Activated CD4-positive, alpha-beta T cell treated with anti-CD3 and anti-CD28 coated beads, Interleukin-2, Interleukin-4, amounts not matched to agents 100 ng/mL and 50 ng/mL, durations not matched to agents 16 hours and 8 hours (primary cell): Measurements from ENCODE around the gene MAP2K2.

Experiments
- DNase-seq: peaks from one replicate; pipeline ENCODE4 v3.0.0-alpha.2; 2020; ENCODE audit warnings: low spot score

MAP2K2 gene

DNA sequence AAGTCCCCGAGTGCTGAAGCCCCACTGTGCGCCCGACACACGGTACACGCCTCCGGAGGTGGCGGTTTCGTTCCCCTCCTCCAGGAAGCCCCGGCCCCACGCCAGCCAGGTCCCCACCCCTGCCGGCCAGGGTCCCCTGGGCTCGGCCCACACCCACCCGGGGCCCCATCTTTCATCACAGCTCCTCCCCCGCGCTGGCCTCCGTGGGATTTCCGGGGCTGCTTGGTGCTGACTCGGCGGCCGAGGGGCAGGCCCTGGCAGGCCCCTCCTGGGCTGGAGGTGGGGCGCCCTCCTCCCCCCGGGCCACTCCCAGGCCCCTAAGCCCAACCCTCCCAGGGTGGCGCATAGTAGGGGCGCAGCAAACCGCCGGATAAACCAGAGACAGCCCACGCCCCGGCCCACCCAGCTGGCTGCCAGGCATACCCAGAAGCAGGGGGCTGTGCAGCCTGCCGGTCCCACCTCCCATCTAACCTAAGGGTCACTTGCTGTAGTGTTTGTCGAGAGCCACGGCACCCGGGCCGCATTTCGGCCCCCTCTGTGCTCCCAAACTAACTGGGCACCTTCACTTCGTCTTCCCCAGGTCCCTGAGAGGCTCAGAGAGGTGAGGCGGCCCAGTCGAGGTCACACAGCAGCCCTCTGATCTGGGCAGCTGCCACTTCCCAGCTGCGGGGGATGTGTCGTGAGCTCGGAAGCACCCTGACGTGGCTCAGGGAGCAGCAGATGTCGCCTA is 63.9 kb downstream of the MAP2K2 start:
- no peak for DNase-seq

DNA sequence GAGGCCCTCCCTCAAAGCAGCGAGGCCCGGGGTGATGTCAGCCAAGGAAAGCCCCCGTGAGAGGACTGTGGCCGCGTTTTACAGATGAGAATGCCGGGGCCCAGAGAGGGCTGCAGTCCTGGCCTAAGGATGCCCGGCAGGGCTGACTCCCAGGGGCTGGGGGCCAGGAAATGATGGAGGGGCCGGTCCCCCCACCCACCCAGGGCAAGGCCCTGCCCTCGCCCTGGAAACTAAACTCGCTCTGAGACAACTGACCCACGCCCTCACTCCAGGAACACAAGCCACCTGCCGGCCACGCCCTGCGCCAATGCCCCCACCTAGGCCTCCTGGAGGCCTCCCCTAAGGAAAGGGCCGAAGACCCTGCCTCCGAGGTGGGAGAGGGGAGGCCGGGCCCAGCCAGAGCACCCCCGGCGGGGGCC is 64.5 kb downstream of the MAP2K2 start:
- DNase-seq, result no peak

DNA sequence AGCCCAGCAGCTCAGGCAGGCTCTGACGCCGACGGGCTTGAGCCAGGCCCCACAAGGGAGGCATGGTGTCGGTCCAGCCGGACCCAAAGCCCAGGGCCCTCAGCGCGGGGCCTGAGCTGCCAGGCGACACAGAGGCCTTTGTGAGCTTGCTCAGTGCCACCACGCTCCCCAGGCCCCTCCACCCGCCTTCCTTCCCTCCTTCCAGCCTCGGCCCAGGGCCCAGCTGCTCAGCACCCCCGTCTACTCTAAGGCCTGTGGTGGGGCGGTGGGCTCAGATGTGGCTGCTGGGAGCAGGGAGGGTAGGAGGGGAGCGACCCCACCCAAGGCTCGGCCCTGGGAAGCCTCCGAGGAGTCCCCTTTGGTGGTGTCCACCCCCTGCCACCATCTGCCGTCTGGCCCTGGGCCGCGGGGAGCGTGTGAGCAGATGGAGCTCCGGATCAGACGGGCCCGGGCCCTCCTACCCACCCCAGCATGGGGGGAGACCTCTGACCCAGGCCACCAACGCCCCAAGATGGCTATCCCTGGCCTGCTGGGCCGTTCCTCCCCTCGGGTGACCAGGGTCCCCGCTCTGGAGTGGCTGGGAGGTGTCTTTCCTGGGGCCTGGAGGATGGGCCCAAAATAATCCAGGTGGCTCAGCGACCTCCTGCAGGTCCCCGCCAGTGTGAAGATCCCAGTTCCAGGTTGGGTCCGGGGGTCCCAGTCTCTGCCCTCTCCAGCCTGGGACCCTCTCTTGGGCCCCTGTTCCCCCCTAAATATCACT is 65.0 kb downstream of the MAP2K2 start:
- no peak for DNase-seq

DNA sequence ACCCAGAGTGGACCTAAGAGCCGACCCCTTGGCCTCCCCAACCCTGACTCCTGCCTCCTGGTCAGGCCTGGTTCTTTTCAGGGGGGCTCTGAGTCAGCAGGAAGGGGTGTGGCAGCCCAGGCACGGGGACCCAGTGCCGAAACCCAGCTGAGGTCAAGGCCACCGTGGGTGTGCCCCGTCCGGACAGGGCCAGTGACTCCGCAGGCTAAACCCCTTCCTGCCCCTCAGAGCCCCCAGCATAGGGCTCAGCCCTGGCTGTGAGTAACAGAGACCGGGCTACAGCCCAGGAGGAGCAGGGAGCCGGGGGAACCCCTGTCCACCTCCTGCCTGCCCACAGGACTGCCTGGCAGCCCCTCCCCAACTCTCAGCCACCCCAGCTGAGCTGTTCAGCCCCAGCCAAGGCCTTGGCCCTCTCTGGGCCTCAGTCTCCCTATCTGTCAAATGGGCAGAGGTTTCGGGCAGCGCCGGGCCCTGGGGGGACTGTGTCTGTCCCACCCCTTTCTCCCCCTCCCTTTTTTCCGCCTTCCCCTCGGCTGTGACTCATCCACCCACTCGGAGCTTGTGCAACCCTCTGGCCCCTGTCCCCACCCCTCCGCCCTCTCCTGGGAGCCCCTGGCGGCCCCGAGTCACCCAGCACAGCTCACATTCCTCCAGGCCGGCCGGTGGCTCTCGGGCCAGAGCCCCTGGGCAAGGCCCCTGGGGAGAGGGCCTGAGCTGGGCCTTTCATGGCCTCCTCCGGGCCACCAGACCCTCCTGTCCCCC is 65.8 kb downstream of the MAP2K2 start:
- DNase-seq, result no peak

DNA sequence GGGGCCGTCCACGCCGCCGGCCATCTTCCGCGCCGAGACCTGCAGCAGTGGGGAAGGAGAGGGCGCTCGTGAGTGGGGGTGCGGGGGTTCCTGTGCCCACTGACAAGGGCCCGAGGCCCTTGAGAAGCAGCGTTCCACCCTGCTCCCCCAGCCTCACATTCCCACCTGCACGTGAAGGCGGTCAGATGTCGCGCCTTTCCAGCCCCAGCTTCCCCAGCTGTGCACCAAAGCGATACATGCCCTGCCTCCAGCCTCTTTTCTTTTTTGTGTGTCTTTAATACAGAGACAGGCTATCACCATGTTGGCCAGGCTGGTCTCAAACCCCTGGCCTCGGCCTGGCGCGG is 68.7 kb downstream of the MAP2K2 start:
- no peak for DNase-seq

DNA sequence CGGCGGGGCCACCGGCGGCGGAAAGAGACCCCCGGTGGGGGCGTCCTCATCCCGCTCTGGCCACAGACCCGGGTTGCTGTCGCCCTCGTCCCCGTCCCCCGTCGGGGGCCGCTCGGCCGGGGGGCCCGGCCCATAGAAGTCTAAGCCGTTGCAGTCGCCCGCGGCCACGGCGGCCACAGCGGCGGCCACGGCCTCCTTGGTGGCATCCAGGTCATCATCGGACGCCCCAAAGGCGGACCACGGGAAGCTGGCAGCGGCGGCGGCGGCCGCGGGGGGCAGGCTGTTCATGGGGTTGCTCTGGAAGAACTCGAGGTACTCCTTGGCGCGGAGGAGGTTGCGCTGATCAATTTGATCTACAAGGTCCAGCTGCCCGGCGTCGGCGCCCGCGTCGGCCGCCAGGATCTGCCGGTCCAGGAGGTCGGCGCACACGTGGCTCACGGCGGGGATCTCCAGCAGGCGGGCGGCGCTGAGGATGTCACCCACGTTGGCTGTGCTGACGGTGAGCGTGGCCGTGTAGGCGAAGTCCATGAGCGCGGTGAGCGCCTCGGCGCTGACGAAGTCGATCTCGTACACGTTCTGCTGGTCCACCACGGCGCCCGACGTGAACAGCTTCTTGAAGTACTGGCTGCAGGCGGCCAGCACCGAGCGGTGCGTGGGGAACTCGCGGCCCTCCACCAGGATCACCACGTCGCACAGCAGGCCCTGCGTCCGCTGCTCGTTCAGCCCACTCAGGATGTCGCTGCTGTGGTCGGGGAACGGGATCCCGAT is 69.3 kb downstream of the MAP2K2 start:
- no peak for DNase-seq

DNA sequence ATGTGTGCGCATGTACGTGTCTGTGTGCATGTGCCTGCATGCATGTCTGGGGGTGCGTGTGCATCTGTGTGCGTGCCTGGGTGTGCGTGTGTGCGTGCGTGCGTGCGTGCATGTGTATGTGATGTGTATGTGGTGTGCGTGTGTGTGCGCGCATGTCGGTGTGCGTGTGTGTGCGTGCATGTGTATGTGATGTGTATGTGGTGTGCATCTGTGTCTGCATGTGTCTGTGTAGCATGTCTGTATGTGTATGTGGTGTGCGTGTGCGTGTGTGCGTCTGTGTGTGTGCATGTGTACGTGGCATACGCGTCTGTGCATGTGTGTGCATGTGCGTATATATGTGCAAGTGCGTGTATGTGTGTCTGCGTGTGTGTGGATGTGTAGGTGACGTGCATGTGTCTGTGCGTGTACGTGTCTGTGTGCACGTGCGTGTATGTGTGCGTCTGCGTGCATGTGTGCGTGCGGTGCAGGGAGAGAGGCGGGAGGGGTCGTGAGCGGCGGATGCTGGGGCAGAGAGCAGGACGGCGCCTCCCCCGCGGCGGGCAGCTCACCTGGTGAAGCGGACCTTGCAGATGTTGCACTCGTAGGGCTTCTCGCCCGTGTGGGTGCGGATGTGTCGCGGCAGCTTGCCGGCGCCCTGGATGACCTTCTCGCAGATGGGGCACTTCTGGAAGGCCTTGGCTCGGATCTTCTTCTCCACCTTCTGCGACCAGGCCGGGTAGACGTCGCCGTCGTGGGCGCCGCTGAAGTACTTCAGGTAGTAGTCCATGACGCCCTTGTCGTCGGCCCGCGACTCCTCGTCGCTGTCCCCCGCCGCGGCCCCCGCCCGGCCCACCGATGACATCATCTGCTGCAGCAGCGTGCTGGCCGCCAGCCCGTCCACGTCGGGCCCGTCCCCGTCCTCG is 70.2 kb downstream of the MAP2K2 start:
- DNase-seq, result no peak

DNA sequence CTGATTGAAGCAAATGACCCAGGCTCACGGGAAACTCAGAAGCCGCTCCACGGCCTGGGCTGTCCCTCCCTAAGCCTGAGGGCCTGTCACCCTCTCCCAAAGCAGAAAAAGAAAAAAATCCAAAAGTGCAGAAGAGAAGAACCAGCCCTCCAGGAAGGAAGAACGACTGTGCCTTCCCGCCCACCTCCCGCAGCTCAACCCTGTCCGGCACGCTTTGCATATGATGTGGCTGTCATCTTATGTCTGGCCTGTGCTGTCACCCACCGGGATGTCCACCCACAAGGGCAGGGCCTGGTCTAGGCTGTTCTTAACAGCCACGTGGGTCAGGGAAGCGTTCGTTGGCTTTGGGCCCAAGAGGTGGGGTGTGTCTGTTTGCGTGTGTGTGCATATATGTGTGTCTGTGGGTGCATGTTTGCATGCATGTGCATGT is 70.9 kb downstream of the MAP2K2 start:
- DNase-seq, result no peak

DNA sequence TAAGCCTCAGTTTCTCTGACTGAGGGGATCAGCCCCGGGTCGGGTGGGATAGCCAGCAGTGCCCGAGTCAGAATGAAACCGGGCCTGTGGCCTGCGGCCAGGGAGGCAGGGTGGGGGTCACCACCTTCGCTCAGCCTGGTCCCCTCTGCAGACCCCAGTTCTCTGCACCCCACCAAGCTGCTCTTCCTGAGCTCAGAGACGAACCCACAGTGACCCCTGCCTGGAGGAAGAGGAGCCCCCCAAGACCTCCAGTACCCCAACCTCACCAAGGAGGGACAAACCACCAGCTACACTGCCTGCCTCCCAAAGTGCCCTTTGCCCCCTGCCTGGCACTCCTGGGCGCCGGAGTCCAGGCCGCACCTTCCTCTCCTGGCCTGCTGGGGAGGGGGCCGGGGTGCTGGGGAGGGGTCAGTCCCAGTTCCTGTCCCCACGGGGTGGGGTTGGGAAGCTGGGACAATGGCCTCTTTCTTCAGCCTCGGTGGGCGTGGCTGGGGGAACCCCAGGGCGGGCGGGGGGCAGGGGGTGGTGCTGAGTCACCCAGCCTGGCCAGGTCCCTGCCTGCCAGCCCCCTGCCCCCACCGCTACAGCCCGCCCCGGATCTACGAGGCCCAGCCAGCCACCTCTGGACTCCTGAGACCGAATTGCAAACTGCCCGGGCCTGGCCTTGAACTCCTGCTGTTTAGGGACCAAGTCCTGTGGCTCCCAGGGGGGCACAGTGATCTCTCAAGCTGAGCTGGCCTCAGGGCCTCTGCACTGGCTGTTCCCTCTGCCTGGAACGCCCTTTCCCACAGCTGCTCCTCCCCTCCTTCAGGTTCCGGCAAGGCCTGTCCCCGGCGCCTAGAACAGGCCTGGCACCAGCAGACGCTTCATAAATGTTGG is 71.6 kb downstream of the MAP2K2 start:
- no peak for DNase-seq

DNA sequence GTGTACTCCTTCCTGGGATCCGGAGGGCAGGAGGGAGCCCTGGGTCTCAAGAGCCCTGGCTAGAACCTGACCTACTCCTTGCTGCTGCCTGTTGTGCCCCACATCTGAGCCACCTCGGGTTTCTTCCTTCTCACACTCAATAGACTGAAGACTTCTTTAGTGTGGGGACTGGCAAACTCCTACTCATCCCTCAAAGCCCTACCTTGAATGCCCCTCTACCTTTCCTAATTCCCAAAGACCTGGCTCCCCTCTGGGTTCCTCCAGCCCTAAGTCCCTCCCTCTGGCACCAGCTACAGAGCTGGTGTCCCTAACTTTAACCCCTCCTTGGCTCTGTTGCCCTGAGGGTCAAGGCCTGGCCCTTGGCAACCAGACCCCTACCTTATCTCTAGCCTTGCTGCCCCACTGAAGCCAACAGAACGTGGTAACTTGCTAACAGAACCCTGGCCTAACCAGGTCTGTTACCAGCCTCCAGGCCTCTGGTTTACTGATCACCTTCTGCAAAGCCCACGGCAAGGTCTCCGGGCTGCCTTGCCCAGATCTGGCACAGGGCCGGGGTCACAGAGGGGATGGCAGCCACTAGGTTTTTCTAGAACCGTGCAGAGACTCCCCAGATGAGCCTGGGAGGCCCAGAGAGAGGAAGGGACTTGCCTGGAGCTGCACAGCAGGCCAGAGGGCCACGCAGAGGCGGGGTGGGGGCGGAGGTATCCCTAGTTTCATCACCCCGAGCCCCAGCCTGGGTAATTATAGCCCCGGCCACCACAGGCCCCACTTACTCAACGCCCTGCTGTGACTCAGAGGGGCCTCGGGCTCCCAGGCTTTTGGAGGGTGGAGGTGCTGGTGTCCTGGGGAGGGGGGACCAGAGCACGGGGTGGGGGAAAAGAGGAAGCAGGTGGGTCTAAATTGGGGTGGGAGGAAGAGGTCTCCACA is 72.5 kb downstream of the MAP2K2 start:
- no peak for DNase-seq

DNA sequence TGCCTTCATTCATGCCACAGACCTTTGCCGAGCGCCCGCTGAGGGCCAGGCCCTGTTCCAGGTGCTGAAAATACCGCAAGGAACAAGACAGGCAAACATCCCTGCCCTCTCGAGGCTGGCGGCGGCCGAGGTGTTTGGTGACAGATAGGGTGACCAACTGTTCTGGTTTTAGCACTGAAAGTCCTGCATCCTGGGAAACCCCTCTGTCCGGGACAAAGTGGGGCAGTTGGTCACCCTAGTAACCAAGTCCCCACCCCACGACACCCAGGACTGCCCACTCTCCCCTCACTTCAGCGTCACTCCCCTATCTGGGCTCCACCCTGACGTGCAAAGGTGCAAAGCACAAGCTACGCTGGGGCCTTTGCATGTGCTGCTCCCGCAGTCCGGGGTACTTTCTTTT is 74.5 kb downstream of the MAP2K2 start:
- DNase-seq, result no peak

DNA sequence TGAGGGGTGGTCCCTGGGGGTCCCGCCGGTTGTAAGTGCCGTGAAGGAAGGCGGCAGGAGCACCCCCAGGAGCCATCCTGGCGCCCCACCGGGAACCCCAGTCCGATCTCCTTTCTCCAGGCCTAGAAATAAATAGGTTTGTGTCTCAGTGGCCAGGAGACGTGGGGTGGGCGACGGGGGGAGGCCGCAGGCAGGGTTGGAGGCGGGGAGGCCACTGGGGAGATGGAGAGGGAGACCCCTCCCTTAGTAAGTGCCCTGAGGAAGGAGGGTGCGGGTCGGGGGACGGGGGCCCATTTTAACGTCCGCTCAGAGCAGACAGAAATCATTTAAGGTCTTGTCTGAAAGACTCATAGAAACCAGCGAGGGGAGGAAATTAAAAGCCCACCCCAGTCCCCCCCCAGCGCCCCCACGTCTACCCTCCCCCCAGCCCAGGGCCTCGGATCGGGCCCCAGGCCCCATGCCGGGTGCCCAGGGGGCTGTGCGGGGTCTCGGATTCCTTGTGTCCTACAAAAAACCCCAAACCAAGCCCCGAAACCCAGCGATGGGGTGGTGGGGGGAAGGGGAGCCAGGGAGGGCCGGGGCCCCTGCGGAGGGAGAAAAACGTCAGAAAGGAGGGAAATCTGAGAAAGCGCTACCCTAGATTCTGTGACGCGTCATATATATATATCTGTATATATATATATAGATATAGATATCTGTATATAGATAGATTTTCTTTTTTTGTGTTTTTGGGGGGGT is 76.8 kb downstream of the MAP2K2 start:
- no peak for DNase-seq

DNA sequence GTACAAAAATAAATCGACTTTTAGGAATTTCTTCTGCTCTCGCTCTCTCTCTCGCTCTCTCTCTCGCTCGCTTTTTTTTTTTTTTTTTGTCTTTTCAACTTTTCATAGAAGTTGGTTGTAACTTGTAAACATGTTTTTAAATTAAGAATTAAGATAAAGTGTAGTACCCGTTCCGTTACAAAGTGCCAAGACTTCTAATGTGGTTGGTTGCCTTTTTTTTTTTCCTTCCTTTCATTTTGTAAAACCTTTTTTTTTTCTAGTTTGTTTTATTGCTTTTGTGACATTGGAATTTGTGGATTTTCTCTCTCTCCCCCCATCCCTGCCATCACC is 77.6 kb downstream of the MAP2K2 start:
- no peak for DNase-seq

DNA sequence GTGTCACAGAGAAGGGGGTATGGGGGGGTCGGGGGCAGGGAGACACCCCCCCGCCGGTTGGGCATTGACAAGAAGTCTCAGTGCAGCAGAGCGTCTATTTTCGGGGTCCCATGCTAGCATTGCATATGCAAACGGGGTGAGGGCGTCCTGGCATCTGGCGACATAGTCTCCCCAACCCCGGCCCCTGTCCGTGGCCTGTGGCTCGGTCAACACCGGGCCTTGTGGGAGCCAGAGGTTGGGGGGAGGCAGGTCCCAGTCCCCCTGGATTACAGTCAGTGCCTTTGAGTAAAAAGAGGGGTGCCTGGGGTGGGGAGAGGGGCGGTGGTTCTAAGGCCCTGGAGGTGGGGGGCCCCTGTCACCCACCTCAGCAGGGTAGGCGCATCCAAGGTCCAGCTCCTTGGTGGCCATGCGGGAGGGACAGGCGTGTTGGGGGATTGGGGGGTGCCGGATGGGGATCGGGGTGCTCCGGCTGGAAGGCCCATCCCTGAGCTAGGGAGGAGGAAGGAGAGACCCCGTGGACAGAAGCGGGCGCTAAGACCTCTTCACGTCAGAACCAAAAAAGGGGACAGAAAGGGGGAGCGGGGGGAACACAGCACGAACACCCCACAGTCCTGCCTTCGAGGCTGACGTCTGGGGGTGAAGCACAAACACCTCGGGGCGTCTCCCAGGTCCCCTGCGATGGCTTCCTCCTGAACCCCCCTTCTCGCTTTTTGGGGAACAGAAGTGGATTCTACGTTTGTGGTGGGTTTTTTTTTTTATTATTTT is 78.1 kb downstream of the MAP2K2 start:
- DNase-seq, result no peak

DNA sequence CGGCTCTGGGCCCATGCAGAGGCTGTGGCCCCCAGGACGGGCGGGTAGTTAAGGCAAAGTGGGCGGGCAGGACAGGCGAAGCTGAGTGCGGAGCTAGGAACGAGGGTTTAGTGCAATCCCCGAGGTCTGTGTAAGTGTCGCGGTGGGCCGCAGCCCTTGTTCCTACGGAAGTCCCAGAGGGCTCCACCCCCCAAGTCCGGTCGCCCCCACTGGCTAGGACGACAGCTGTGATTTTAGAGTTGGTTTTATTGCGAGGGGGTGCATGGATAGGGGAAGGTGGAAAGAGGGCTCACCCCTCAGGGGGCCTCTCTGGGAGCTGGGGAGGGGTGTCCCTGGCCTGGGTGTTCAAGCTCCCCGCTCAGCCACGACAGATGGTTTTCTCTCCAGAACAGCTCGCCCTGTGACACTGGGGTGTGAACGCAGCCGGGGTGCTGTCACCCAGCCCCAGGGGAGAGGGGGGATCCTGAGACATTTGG is 78.9 kb downstream of the MAP2K2 start:
- DNase-seq, result no peak

DNA sequence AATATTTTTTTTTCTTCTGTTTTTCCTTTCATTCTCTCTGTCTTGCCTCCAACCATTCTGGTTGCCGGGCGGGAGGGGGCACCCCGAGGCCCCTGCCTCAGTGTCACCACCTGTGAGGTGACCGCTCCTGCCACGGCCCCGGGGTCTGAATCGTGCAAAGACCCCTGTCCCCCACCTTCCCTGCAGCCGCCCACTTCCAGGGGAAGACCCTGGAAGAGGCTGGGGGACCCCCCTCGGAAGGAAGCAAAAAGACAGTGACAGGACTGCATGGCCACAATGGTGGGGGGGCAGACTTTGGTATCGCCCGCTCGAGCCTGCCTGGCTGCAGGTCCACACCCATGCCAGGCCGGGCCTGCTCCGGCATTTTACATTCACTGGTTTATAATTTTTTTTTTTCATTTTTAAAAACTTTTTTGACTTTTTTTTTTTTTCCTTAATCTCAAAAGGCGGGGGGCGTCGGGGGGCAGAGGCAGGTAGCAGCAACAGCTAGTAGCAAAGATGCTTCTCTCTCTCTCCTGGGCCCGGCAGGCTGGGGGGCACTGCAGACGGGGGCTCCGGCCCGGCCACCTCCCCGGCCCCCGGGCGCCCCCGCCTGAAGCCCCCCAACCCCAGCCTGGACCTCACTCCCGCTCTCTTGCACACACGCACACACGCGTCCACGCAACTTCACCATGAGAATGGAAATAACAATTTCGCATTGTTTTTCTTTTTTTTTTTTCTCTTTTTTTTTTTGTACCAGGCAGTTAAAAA is 79.8 kb downstream of the MAP2K2 start:
- no peak for DNase-seq

DNA sequence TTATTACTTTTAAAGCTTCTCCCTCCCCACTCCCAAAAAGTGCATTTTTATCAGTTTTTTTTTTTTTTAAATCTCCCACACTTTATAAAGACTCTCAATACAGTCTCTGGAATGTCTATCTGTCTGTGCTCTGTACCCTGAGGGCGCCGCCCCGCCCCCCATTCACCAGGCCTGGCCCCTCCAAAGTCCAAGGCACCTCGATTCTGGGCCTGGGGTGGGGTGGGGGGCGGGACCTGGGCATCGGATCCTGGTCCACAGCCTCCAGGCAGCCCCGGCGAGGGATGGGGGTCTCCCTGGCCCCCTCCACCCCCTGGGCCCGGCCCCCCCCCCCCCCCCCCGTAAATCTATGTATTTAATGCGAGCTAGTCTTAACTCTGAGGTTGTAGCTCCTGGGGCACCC is 80.5 kb downstream of the MAP2K2 start:
- DNase-seq, result no peak
